ENCODE measurements around the gene PTPRJ.

DNA sequence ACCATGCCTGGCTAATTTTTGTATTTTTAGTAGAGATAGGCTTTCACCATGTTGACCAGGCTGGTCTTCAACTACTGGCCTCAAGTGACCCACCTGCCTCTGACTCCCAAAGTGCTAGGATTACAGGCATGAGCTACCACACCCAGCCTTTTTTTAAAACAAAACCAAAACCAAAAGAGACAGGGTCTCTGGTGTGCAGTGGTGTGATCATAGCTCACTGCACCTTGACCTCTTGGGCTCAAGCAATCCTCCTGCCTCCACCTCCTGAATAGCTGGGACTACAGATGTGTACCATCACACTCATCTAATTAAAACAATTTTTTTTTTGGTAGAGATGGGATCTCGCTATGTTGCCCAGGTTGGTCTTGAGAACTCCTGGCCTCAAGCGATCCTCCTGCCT, 77.7 kb downstream of the PTPRJ start:
- TF ChIP-seq, protein P1, sequence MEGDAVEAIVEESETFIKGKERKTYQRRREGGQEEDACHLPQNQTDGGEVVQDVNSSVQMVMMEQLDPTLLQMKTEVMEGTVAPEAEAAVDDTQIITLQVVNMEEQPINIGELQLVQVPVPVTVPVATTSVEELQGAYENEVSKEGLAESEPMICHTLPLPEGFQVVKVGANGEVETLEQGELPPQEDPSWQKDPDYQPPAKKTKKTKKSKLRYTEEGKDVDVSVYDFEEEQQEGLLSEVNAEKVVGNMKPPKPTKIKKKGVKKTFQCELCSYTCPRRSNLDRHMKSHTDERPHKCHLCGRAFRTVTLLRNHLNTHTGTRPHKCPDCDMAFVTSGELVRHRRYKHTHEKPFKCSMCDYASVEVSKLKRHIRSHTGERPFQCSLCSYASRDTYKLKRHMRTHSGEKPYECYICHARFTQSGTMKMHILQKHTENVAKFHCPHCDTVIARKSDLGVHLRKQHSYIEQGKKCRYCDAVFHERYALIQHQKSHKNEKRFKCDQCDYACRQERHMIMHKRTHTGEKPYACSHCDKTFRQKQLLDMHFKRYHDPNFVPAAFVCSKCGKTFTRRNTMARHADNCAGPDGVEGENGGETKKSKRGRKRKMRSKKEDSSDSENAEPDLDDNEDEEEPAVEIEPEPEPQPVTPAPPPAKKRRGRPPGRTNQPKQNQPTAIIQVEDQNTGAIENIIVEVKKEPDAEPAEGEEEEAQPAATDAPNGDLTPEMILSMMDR (conservative IDR thresholded peaks at IDR 0.05; ENCODE audit: low read length): no peak
- TF ChIP-seq EZH2phosphoT487 (IDR thresholded peaks at IDR 0.05; ENCODE audit: borderline replicate concordance): no peak

Measured in Loucy (cell line).